Stimulated activated CD8-positive, alpha-beta memory T cell treated with anti-CD3 and anti-CD28 coated beads, Interleukin-7, amount 100 ng/mL, for 24 hours (primary cell): ENCODE measurements around the gene POLN.

ENCODE experiments used
- DNase-seq: peaks from one replicate; pipeline ENCODE4 v3.0.0-alpha.2; 2020; ENCODE audit warnings: low read depth

POLN gene

GRCh38 chr4:2262145-2262943 lies 20.4 kb upstream of the POLN start:
- peak; percentile 92 for DNase-seq

- no peak for DNase-seq
Measured at GRCh38 chr4:2261853-2262144, 19.9 kb upstream of the POLN start, which contains the start of gene MXD4. MXD4 (minus strand) TSS chr4:2262109; CDS start chr4:2261980, 129 bp downstream.

- DNase-seq: peak; percentile 15
Measured at GRCh38 chr4:2261110-2261852, 19.4 kb upstream of the POLN start.

- DNase-seq: no peak
Measured at GRCh38 chr4:2260344-2261109, 18.6 kb upstream of the POLN start.

- DNase-seq: no peak
Measured at GRCh38 chr4:2259541-2260343, 17.8 kb upstream of the POLN start.

- DNase-seq: no peak
Measured at GRCh38 chr4:2259036-2259540, 17.2 kb upstream of the POLN start.

GRCh38 chr4:2258091-2259035 lies 16.4 kb upstream of the POLN start:
- no peak for DNase-seq

- no peak for DNase-seq
Measured at GRCh38 chr4:2257361-2258081, 15.6 kb upstream of the POLN start.

- DNase-seq: no peak
Measured at GRCh38 chr4:2256781-2257191, 14.9 kb upstream of the POLN start.

- no peak for DNase-seq
Measured at GRCh38 chr4:2256156-2256731, 14.3 kb upstream of the POLN start.

GRCh38 chr4:2255501-2256155 lies 13.7 kb upstream of the POLN start:
- DNase-seq: no peak

- no peak for DNase-seq
Measured at GRCh38 chr4:2254665-2255500, 13.0 kb upstream of the POLN start.

- DNase-seq: no peak
Measured at GRCh38 chr4:2253160-2254084, 11.5 kb upstream of the POLN start.

GRCh38 chr4:2252530-2253091 lies 10.7 kb upstream of the POLN start:
- no peak for DNase-seq

- no peak for DNase-seq
Measured at GRCh38 chr4:2251795-2252529, 10.0 kb upstream of the POLN start.
